NCI-H2227 (cell line): ENCODE measurements around the gene USP6NL.
A peak's percentile ranks its signal among the peaks of the same experiment; 100 is the strongest.

Experiments
- DNase-seq: peaks from one replicate; lab custom pipeline; 2025; ENCODE audit not compliant: unreplicated experiment; lab: John Stamatoyannopoulos, UW

Gene USP6NL

GRCh38 chr10:11483201-11484148, 128.0 kb downstream of the USP6NL start:
- DNase-seq, result no peak

- no peak for DNase-seq
Observed at GRCh38 chr10:11482306-11482705, 129.1 kb downstream of the USP6NL start.

- DNase-seq, result no peak
Observed at GRCh38 chr10:11480687-11481086, 130.8 kb downstream of the USP6NL start.

GRCh38 chr10:11479300-11479699, 132.2 kb downstream of the USP6NL start:
- no peak for DNase-seq

- DNase-seq, result no peak
Observed at GRCh38 chr10:11478807-11479206, 132.6 kb downstream of the USP6NL start.

GRCh38 chr10:11475831-11476434, 135.5 kb downstream of the USP6NL start:
- no peak for DNase-seq

GRCh38 chr10:11473128-11473760, 138.2 kb downstream of the USP6NL start:
- no peak for DNase-seq

GRCh38 chr10:11472158-11472753, 139.2 kb downstream of the USP6NL start:
- DNase-seq, result peak; percentile 71

- no peak for DNase-seq
Observed at GRCh38 chr10:11469575-11470391, 141.7 kb downstream of the USP6NL start.

GRCh38 chr10:11468126-11468742, 143.2 kb downstream of the USP6NL start:
- no peak for DNase-seq

- DNase-seq, result no peak
Observed at GRCh38 chr10:11465406-11465805, 146.0 kb downstream of the USP6NL start.

- no peak for DNase-seq
Observed at GRCh38 chr10:11463111-11463510, 148.3 kb downstream of the USP6NL start.

- no peak for DNase-seq
Observed at GRCh38 chr10:11462071-11462470, 149.4 kb downstream of the USP6NL start.

- DNase-seq, result no peak
Observed at GRCh38 chr10:11457336-11457735, 154.1 kb downstream of the USP6NL start.

- no peak for DNase-seq
Observed at GRCh38 chr10:11454958-11455566, 156.4 kb downstream of the USP6NL start.

GRCh38 chr10:11454160-11454559, 157.3 kb downstream of the USP6NL start:
- DNase-seq, result no peak

- no peak for DNase-seq
Observed at GRCh38 chr10:11451640-11452260, 159.7 kb downstream of the USP6NL start.

GRCh38 chr10:11450427-11450826, 161.0 kb downstream of the USP6NL start:
- DNase-seq, result no peak

GRCh38 chr10:11449761-11450160, 161.7 kb downstream of the USP6NL start:
- DNase-seq, result no peak
